ENCODE data around the gene GABPB2. TPM values are rescaled to one million over a fixed set of nuclear protein-coding genes. Genes with fewer than 3 reads are reported as not detected.

Gene GABPB2
- total and polyA plus RNA-seq, 2 of the 13 experiments (the other 11 are each of a cell fraction or from before 2014, with no cell fraction given), result 0.09 TPM; not detected in 1

DNA sequence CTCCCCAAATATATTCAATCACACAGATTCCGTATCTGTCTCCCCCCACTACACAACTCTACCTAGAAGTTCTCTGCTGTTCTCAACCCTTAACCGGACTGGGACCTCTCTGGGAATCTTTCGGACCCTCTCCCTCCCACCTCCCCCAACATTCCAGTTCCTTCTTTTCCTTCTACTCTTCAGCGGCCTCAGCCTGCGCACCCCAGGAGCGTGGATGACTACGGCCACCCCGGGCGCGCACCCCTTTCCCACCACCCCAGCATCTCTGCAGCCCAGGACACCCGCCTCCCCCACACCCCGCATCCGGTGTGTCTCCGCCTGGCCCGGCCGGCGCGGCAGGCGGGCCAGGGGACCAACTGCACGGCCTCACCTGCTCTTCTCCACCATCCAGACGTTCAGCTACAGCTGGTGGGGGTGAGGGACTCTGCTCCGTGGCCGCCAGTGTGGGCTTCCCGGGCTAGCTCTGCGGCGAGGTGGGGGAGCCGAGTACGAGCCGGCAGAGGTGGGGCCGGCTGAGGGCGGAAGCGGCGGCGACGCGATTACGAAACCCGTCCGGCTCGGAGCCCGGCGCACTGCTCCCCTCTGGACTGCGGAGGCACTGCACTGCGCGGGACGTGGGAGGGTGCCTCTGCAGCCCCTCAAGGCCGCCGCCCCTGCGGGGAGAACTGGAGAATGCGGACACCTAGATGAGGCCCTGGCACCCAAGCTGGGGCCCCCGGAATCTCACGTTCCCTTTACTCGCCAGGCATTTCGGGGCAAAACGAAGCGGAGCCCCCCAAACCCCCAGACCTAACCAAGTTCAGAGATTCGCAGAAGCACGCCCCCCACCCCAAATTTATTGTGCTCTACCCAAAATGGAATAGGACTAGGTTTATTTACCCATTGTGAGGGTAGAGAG is 11.2 kb upstream of the GABPB2 start, which contains the start of gene CDC42SE1:
CDC42SE1 (minus strand) TSS at position 514 of the 898 bp plus-strand sequence. CDS start 3,892 bp downstream, outside the sequence.
- peak within 1 kb of the TSS; percentile 56 for H3K27ac ChIP-seq (ENCODE audit: extremely low read length, insufficient read depth, low read length)
- peaks cover 10 to 22% of the 10 kb centered on the region in 2 experiments for H3K36me3 ChIP-seq (replicated peaks in 1 of 2; ENCODE audit: control insufficient read depth in 1 of 2, insufficient read depth in 2 of 2, low read length in 2 of 2)
- intact Hi-C loops (cut with micrococcal nuclease; ENCODE audit: unreplicated experiment), result loop anchor here (2.0 kb wide), 1 partner anchor 47 kb away; no protein-coding TSS in a partner anchor
- H3K4me3 ChIP-seq (replicated peaks in 1 of 3; ENCODE audit: insufficient read depth in 1 of 3, low read depth in 2 of 3, low read length in 3 of 3), result peak within 1 kb of the TSS; percentile 83 to 96 (median 88)
- in situ Hi-C loops (cut with HindIII; ENCODE audit: extremely low pct_ligation_motif_present, low pct_unique_long_range_greater_than_20kb), result no loop called here
- H4K20me1 ChIP-seq (ENCODE audit: insufficient read depth, low read length), result no peaks in the 10 kb centered on the region
- DNase-seq (ENCODE audit: low spot score) (peak; percentile 67), ATAC-seq (peak; percentile 96), FAIRE-seq (no peak)
- BruUV-seq (replicated peaks), result no TSS peak
- H3K79me2 ChIP-seq (ENCODE audit: insufficient read depth, low read length), result peaks cover 19% of the 10 kb centered on the region
- H3K4me2 ChIP-seq (ENCODE audit: low read depth, low read length), result peak within 1 kb of the TSS; percentile 74
- peaks cover 50% of the 10 kb centered on the region for H3K4me1 ChIP-seq (ENCODE audit: insufficient read depth, low read length)
- H2AFZ ChIP-seq (ENCODE audit: low read length), result peak within 1 kb of the TSS; percentile 35
- H3K9me3 ChIP-seq (ENCODE audit: low read length), result no peaks in the 10 kb centered on the region
- H3K27me3 ChIP-seq (ENCODE audit: control insufficient read depth in 1 of 2, insufficient read depth in 2 of 2, low read length in 2 of 2), result 0 out of 5 replicates have a peak, but pooled peaks cover 0 to 3% of the 10 kb centered on the region in 2 experiments
- CTCF ChIA-PET (ENCODE audit: low intra/inter-chr PET ratio, low total read pairs), result interaction anchor here (0.7 kb wide), 1 partner anchor 80 kb away, joined by 3 read pairs; no protein-coding TSS in a partner anchor
- POLR2A ChIA-PET, result interaction anchor here (1.2 to 3.6 kb wide), 4 partner anchors 10 to 46 kb away, joined by 3 to 23 read pairs (median 5); partner anchors contain the start of gene C1orf56
- WGBS (ENCODE audit: low lambda C conversion rate), result under 1% methylated on average over 26 of the region's 58 CpGs
- peak within 1 kb of the TSS; percentile 82 for H3K9ac ChIP-seq (ENCODE audit: insufficient read depth, low read depth, low read length)
- TF ChIP-seq CREB1 (IDR thresholded peaks at IDR 0.05), result no peak
- TF ChIP-seq CREB1 (CRISPR knock-in tag; IDR thresholded peaks at IDR 0.05), result no peak
- 0 out of 2 replicates have a peak, but pooled peaks have one; percentile 23 for TF ChIP-seq NFATC3 (CRISPR knock-in tag; IDR thresholded peaks at IDR 0.05)
- peak; percentile 60; the same call in 1 of the 2 replicates for TF ChIP-seq ZNF138 (CRISPR knock-in tag; IDR thresholded peaks at IDR 0.05; ENCODE audit: low read depth)
- no peak for TF ChIP-seq ZNF562 (CRISPR knock-in tag; IDR thresholded peaks at IDR 0.05; ENCODE audit: borderline replicate concordance)
- TF ChIP-seq ZNF552 (CRISPR knock-in tag; IDR thresholded peaks at IDR 0.05; ENCODE audit: borderline replicate concordance), result no peak
- TF ChIP-seq, protein P1, sequence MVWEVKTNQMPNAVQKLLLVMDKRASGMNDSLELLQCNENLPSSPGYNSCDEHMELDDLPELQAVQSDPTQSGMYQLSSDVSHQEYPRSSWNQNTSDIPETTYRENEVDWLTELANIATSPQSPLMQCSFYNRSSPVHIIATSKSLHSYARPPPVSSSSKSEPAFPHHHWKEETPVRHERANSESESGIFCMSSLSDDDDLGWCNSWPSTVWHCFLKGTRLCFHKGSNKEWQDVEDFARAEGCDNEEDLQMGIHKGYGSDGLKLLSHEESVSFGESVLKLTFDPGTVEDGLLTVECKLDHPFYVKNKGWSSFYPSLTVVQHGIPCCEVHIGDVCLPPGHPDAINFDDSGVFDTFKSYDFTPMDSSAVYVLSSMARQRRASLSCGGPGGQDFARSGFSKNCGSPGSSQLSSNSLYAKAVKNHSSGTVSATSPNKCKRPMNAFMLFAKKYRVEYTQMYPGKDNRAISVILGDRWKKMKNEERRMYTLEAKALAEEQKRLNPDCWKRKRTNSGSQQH (CRISPR knock-in tag; IDR thresholded peaks at IDR 0.05; ENCODE audit: low read depth), result peak; percentile 30; the same call in 1 of the 2 replicates
- TF ChIP-seq TAF1 (CRISPR knock-in tag; IDR thresholded peaks at IDR 0.05), result peak; percentile 45; the same call in 1 of the 2 replicates
- peak; percentile 93 for TF ChIP-seq GABPB1 (CRISPR knock-in tag; IDR thresholded peaks at IDR 0.05)
- no peak for TF ChIP-seq TCF7L2 (IDR thresholded peaks at IDR 0.05; ENCODE audit: low read depth, low read length)
- TF ChIP-seq ZFP36L2 (CRISPR knock-in tag; IDR thresholded peaks at IDR 0.05), result no peak
- TF ChIP-seq ZNF24 (IDR thresholded peaks at IDR 0.05), result no peak
- peak; percentile 74 for TF ChIP-seq ERF (CRISPR knock-in tag; IDR thresholded peaks at IDR 0.05)
- no peak for TF ChIP-seq SMARCE1 (IDR thresholded peaks at IDR 0.05; ENCODE audit: borderline replicate concordance)
- peak; percentile 22; the same call in 1 of the 2 replicates for TF ChIP-seq ZNF547 (CRISPR knock-in tag; IDR thresholded peaks at IDR 0.05)
- TF ChIP-seq, protein P2, sequence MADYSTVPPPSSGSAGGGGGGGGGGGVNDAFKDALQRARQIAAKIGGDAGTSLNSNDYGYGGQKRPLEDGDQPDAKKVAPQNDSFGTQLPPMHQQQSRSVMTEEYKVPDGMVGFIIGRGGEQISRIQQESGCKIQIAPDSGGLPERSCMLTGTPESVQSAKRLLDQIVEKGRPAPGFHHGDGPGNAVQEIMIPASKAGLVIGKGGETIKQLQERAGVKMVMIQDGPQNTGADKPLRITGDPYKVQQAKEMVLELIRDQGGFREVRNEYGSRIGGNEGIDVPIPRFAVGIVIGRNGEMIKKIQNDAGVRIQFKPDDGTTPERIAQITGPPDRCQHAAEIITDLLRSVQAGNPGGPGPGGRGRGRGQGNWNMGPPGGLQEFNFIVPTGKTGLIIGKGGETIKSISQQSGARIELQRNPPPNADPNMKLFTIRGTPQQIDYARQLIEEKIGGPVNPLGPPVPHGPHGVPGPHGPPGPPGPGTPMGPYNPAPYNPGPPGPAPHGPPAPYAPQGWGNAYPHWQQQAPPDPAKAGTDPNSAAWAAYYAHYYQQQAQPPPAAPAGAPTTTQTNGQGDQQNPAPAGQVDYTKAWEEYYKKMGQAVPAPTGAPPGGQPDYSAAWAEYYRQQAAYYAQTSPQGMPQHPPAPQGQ (CRISPR knock-in tag; IDR thresholded peaks at IDR 0.05; ENCODE audit: borderline replicate concordance), result no peak
- TF ChIP-seq TBX3 (IDR thresholded peaks at IDR 0.05; ENCODE audit: borderline replicate concordance), result no peak
- TF ChIP-seq SRSF9 (IDR thresholded peaks at IDR 0.05; ENCODE audit: borderline replicate concordance, insufficient read depth, low read depth, low read length, poor library complexity, severe bottlenecking), result no peak
- TF ChIP-seq DPF2 (CRISPR knock-in tag; IDR thresholded peaks at IDR 0.05; ENCODE audit: borderline replicate concordance, low read depth), result peak; percentile 18; the same call in 1 of the 2 replicates
- peak; percentile 75; the same call in 1 of the 2 replicates for TF ChIP-seq MYC (CRISPR knock-in tag; IDR thresholded peaks at IDR 0.05; ENCODE audit: borderline replicate concordance)
- TF ChIP-seq HOXA5 (CRISPR knock-in tag; IDR thresholded peaks at IDR 0.05), result 0 out of 2 replicates have a peak, but pooled peaks have one; percentile 18
